ENCODE results near the gene MS4A7.

Gene MS4A7

GRCh38 chr11:60378354-60378753, at the start of gene MS4A7:
Gene MS4A7 (plus strand): TSS chr11:60378532. CDS start chr11:60383142, 4,610 bp downstream.
- Mint-ChIP-seq H3K27ac (no peak within 1 kb of the TSS), H3K27me3 (no peaks in the 10 kb centered on the region)

GRCh38 chr11:60332846-60333245, 45.5 kb upstream of the MS4A7 start:
- Mint-ChIP-seq H3K27ac (no peak overlapping the region), H3K4me1 (ENCODE audit: low read depth) (no peaks in the 10 kb centered on the region), H3K27me3 (peaks cover 13% of the 10 kb centered on the region), H3K9me3 (ENCODE audit: low read depth) (no peaks in the 10 kb centered on the region), H3K36me3 (peaks cover 2% of the 10 kb centered on the region), H3K4me3 (no peak overlapping the region)

More at GRCh38 chr11:60378354-60378753, at the start of gene MS4A7:
- no peaks in the 10 kb centered on the region for H3K36me3 Mint-ChIP-seq
- H3K4me3 Mint-ChIP-seq, result no peak within 1 kb of the TSS
- H3K4me1 Mint-ChIP-seq (ENCODE audit: low read depth), result peaks cover 6% of the 10 kb centered on the region
- H3K9me3 Mint-ChIP-seq (ENCODE audit: low read depth), result no peaks in the 10 kb centered on the region

DNA sequence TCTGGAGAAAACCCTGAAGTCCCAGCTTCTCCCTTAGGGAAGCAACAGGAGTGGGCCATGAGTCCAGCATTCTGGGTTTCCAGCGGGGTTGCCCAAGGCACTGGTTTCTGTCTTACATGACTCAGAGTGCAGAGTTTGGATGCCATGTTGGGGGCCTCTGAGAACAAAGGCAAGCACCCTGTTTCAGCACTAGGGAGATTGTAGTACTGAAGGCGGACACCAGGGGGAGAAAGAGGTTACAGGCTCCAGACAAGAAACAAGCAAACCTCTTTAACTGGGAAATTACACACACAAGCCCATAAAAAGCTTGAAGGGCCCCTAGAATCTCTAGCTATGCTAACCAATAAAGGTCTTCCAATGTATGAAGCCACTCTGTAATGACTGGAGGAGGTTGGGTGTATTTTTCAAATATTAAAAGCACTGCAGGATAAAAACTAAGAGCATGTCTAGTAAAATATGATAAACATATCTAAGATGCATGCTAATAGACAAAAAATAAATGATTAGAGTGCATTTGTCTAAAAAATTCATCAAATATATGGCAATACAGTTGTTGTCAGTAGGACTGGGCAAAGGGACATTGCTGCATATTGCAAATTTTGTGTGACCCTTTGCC, 44.2 kb upstream of the MS4A7 start:
- H3K9me3 Mint-ChIP-seq (ENCODE audit: low read depth), result no peaks in the 10 kb centered on the region
- peaks cover 2% of the 10 kb centered on the region for H3K36me3 Mint-ChIP-seq
- no peaks in the 10 kb centered on the region for H3K4me1 Mint-ChIP-seq (ENCODE audit: low read depth)
- H3K4me3 Mint-ChIP-seq, result no peak overlapping the region
- peaks cover 13% of the 10 kb centered on the region for H3K27me3 Mint-ChIP-seq
- no peak overlapping the region for H3K27ac Mint-ChIP-seq

GRCh38 chr11:60336767-60337391, 41.5 kb upstream of the MS4A7 start:
- no peaks in the 10 kb centered on the region for H3K4me1 Mint-ChIP-seq (ENCODE audit: low read depth)

GRCh38 chr11:60338053-60338452, 40.3 kb upstream of the MS4A7 start:
- no peaks in the 10 kb centered on the region for H3K9me3 Mint-ChIP-seq (ENCODE audit: low read depth)
- no peaks in the 10 kb centered on the region for H3K4me1 Mint-ChIP-seq (ENCODE audit: low read depth)
- no peak overlapping the region for H3K4me3 Mint-ChIP-seq
- H3K27ac Mint-ChIP-seq, result no peak overlapping the region
- H3K36me3 Mint-ChIP-seq, result no peaks in the 10 kb centered on the region
- H3K27me3 Mint-ChIP-seq, result peaks cover 8% of the 10 kb centered on the region

More at GRCh38 chr11:60336767-60337391, 41.5 kb upstream of the MS4A7 start:
- H3K36me3 Mint-ChIP-seq, result no peaks in the 10 kb centered on the region
- H3K27ac Mint-ChIP-seq, result no peak overlapping the region
- peaks cover 13% of the 10 kb centered on the region for H3K27me3 Mint-ChIP-seq
- no peaks in the 10 kb centered on the region for H3K9me3 Mint-ChIP-seq (ENCODE audit: low read depth)
- no peak overlapping the region for H3K4me3 Mint-ChIP-seq

- Mint-ChIP-seq H3K27ac (no peak overlapping the region), H3K9me3 (ENCODE audit: low read depth) (no peaks in the 10 kb centered on the region), H3K4me1 (ENCODE audit: low read depth) (no peaks in the 10 kb centered on the region), H3K36me3 (no peaks in the 10 kb centered on the region), H3K27me3 (peaks cover 7% of the 10 kb centered on the region), H3K4me3 (no peak overlapping the region)
Observed at GRCh38 chr11:60339356-60339755, 39.0 kb upstream of the MS4A7 start.

GRCh38 chr11:60343094-60343704, 35.1 kb upstream of the MS4A7 start:
- Mint-ChIP-seq H3K27me3 (peaks cover 6% of the 10 kb centered on the region), H3K4me3 (no peak overlapping the region), H3K27ac (no peak overlapping the region), H3K36me3 (no peaks in the 10 kb centered on the region), H3K9me3 (ENCODE audit: low read depth) (no peaks in the 10 kb centered on the region), H3K4me1 (ENCODE audit: low read depth) (no peaks in the 10 kb centered on the region)

DNA sequence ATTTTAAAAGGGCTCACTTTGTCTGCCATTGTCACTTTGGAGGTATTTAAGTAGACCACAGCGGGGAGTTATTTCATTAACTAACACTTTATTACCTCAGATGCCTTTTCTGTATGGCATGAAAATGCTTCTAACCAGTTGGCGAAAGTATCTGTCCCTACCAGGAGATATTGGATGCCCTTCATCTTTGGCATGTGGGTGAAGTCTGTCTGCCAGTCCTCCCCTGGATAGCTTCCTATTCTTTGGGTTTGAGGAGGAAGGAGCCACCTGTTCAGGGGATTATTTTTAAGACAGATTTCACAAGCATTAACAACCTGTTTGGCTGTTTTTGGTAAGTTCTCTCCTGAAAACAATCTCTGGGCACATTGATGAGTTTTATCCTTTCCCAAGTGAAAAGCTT, 34.2 kb upstream of the MS4A7 start:
- no peak overlapping the region for H3K4me3 Mint-ChIP-seq
- no peaks in the 10 kb centered on the region for H3K9me3 Mint-ChIP-seq (ENCODE audit: low read depth)
- no peaks in the 10 kb centered on the region for H3K36me3 Mint-ChIP-seq
- peaks cover 8% of the 10 kb centered on the region for H3K27me3 Mint-ChIP-seq
- no peak overlapping the region for H3K27ac Mint-ChIP-seq
- no peaks in the 10 kb centered on the region for H3K4me1 Mint-ChIP-seq (ENCODE audit: low read depth)

DNA sequence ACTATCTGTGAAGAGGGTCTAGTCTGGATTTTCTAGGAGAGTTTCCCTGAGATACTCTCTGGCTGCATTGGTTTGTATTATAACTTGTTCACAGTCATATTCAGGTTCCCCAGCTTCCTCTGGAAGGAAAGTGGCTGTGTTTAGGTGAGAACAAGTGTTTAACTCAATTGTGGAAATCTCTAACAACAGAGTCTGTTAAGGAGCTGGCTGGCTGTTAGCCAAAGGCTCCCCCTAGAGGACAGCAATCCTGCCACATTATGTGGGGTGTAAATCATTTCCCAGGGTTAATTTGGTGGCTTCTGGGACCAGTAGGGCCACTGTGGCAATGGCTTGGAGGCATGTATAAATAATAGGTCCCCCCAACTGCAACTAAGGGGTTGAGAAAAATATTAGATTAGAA, 32.8 kb upstream of the MS4A7 start:
- Mint-ChIP-seq H3K36me3 (no peaks in the 10 kb centered on the region), H3K9me3 (ENCODE audit: low read depth) (no peaks in the 10 kb centered on the region), H3K4me1 (ENCODE audit: low read depth) (no peaks in the 10 kb centered on the region), H3K4me3 (no peak overlapping the region), H3K27me3 (peaks cover 8% of the 10 kb centered on the region), H3K27ac (no peak overlapping the region)

DNA sequence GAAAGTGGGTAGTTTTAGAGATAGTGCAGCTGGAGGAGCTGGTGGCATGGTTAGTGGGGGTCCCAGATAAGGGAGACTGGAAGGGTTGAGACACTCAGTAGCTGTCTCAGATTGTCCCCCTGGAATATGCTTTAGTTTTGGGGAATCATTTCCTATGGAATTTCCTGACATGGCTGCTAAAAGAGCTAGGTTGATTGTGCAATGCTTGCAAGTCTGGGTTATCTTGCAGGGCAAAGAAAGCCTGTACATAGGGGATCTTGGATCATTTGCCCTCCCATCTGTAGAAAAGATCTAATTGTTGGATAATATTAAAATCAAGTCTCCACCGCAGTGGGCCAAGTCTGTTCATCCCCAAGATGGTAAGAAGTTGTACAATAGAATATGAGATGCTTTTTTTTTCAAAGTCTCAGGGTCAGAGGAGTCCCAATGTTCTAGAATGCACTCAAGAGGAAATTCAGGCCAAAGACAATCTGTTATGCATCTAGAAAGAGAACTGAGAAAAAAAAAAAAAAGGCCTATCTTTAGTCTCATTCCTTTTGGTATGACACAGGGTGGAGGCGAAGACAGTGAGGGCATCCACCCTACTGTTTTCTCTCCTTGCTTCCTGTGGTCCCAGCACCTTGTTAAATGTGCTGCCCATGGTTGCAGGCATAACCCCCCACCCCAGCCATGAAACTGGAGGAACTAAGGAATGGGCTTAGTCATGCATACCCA, 31.1 kb upstream of the MS4A7 start:
- Mint-ChIP-seq H3K27me3 (peaks cover 6% of the 10 kb centered on the region), H3K4me1 (ENCODE audit: low read depth) (no peaks in the 10 kb centered on the region), H3K4me3 (no peak overlapping the region), H3K27ac (no peak overlapping the region), H3K36me3 (no peaks in the 10 kb centered on the region), H3K9me3 (ENCODE audit: low read depth) (no peaks in the 10 kb centered on the region)

DNA sequence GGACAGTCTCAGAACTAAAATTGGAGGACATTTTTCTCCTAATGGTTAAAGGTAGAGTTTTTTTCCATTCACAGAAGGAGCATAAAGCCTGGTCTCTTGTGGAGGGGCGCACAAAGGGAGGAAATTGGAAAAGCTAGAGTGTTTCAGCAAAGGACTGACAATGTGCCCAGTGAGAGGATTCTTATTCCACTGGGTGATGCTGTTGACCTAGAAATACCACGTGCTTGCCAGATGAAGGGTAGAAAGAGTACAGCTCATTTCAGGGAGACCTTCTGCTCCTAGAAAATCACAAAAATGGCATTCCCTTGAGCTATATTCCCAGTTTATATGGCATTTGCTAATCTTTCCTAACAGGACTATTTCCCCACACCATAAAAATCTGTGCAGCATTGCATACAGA, 30.2 kb upstream of the MS4A7 start:
- H3K27ac Mint-ChIP-seq, result no peak overlapping the region
- H3K4me1 Mint-ChIP-seq (ENCODE audit: low read depth), result no peaks in the 10 kb centered on the region
- peaks cover 6% of the 10 kb centered on the region for H3K27me3 Mint-ChIP-seq
- H3K36me3 Mint-ChIP-seq, result no peaks in the 10 kb centered on the region
- no peak overlapping the region for H3K4me3 Mint-ChIP-seq
- no peaks in the 10 kb centered on the region for H3K9me3 Mint-ChIP-seq (ENCODE audit: low read depth)

DNA sequence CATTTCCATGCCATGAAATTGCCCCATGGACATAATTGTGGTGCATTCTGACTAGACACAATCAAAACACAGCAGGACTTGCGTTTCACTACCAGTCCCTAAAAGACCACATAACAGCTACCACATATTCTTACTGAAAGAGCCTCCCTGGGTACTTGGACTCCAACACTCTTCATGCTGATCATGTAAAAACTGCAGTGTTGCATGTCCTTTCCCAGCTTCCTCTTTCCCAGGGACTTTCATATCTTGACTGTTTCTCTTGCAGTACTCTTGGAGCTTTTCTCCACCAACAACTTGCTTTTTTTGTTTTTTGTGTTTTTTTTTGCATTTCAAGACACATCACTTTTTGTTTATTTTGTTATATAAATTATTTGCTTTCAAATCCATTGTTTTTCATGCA, 28.3 kb upstream of the MS4A7 start:
- Mint-ChIP-seq H3K36me3 (no peaks in the 10 kb centered on the region), H3K27me3 (peaks cover 6% of the 10 kb centered on the region), H3K4me1 (ENCODE audit: low read depth) (no peaks in the 10 kb centered on the region), H3K4me3 (no peak overlapping the region), H3K9me3 (ENCODE audit: low read depth) (no peaks in the 10 kb centered on the region), H3K27ac (no peak overlapping the region)

DNA sequence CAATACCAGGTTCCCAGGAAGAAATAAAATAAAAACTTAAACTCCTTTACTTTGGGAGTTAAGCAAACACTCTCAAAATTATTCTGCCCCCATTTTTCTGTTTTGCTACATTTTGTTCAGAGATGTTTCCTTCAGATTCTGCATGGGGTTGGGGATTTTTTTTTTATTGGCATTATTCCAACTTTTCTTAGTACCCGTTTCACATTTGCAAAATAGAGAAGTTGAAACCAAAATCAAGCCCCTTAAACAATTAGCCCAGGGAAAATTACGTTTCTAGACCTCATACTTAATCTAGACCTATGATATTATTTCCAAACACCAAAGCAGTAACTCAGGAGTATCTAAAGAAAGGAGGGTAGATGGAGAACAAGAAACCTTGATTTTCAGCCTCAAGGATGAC, 20.6 kb upstream of the MS4A7 start:
- H3K27me3 Mint-ChIP-seq, result peaks cover 3% of the 10 kb centered on the region
- H3K27ac Mint-ChIP-seq, result no peak overlapping the region
- H3K4me3 Mint-ChIP-seq, result no peak overlapping the region
- H3K36me3 Mint-ChIP-seq, result no peaks in the 10 kb centered on the region
- H3K4me1 Mint-ChIP-seq (ENCODE audit: low read depth), result no peaks in the 10 kb centered on the region
- no peaks in the 10 kb centered on the region for H3K9me3 Mint-ChIP-seq (ENCODE audit: low read depth)

DNA sequence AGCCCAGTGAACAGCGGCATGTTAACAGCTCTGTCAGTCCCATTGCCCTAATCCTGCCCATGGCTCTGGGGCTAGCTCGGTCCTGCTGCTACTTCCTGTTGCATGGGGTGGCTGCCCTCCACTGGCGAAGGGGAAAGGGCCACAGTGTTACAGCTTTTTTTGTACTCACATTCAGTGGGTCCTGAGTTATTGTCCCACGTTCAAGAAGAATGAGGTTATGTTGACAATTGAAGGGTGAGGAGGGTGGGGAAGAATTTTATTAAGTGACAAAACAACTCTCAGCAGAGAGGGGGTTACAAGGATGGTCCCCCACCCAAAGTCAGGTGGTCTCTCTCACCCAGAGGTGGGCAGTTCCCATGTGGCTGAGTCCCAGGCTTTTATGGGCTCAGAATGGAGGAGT, 17.7 kb upstream of the MS4A7 start:
- no peak overlapping the region for H3K4me3 Mint-ChIP-seq
- H3K36me3 Mint-ChIP-seq, result no peaks in the 10 kb centered on the region
- peaks cover 11% of the 10 kb centered on the region for H3K27me3 Mint-ChIP-seq
- H3K4me1 Mint-ChIP-seq (ENCODE audit: low read depth), result no peaks in the 10 kb centered on the region
- no peaks in the 10 kb centered on the region for H3K9me3 Mint-ChIP-seq (ENCODE audit: low read depth)
- no peak overlapping the region for H3K27ac Mint-ChIP-seq

- peaks cover 11% of the 10 kb centered on the region for H3K27me3 Mint-ChIP-seq
- H3K4me3 Mint-ChIP-seq, result no peak overlapping the region
- H3K27ac Mint-ChIP-seq, result no peak overlapping the region
- no peaks in the 10 kb centered on the region for H3K36me3 Mint-ChIP-seq
- no peaks in the 10 kb centered on the region for H3K4me1 Mint-ChIP-seq (ENCODE audit: low read depth)
- H3K9me3 Mint-ChIP-seq (ENCODE audit: low read depth), result no peaks in the 10 kb centered on the region
Observed at GRCh38 chr11:60362241-60362640, 16.1 kb upstream of the MS4A7 start.
